SK-MEL-5 (cell line): ENCODE measurements around the gene NANS. TPM values are rescaled to one million over a fixed set of nuclear protein-coding genes. Genes with fewer than 3 reads are reported as not detected.
"Not testable (repeated sequence)": the region's sequence is repeated elsewhere in the genome, so short reads cannot be mapped to it uniquely, and the experiment has no call there.

Experiments used
- DNase-seq: peaks from one replicate; pipeline ENCODE4 v3.0.0-alpha.2; 2016; ENCODE audit warnings: low read depth, low spot score
- in situ Hi-C: cut with HindIII; loops from 2 replicates; pipeline ENCODE4 v1.10.0; 2016; ENCODE audit warnings: low sequenced_read_pairs, high pct_unique_total_duplicates, low pct_unique_long_range_greater_than_20kb
- polyA plus RNA-seq, 2 experiments: library from polyadenylated mRNA; depleted of rRNA; stranded (reverse); fragments of >200 nt; gene quantifications; 2 replicates each; pipeline ENCODE4 v1.2.3, GENCODE V29; 2015
- total RNA-seq: library from RNA; depleted of rRNA; stranded (reverse); fragments of >200 nt; shearing (Covaris generic); gene quantifications from 2 replicates; pipeline ENCODE4 v1.2.3, GENCODE V29; 2014; rRNA removed

NANS gene, protein sequence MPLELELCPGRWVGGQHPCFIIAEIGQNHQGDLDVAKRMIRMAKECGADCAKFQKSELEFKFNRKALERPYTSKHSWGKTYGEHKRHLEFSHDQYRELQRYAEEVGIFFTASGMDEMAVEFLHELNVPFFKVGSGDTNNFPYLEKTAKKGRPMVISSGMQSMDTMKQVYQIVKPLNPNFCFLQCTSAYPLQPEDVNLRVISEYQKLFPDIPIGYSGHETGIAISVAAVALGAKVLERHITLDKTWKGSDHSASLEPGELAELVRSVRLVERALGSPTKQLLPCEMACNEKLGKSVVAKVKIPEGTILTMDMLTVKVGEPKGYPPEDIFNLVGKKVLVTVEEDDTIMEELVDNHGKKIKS
- total RNA-seq = 146 and 180 TPM in 2 replicates
- 74.2 and 89.5 TPM in 2 replicates for polyA plus RNA-seq (2015; cell fraction: cytosol; rRNA removed)
- 23.9 and 25.9 TPM in 2 replicates for polyA plus RNA-seq (2015; cell fraction: nucleus; rRNA removed)

DNA sequence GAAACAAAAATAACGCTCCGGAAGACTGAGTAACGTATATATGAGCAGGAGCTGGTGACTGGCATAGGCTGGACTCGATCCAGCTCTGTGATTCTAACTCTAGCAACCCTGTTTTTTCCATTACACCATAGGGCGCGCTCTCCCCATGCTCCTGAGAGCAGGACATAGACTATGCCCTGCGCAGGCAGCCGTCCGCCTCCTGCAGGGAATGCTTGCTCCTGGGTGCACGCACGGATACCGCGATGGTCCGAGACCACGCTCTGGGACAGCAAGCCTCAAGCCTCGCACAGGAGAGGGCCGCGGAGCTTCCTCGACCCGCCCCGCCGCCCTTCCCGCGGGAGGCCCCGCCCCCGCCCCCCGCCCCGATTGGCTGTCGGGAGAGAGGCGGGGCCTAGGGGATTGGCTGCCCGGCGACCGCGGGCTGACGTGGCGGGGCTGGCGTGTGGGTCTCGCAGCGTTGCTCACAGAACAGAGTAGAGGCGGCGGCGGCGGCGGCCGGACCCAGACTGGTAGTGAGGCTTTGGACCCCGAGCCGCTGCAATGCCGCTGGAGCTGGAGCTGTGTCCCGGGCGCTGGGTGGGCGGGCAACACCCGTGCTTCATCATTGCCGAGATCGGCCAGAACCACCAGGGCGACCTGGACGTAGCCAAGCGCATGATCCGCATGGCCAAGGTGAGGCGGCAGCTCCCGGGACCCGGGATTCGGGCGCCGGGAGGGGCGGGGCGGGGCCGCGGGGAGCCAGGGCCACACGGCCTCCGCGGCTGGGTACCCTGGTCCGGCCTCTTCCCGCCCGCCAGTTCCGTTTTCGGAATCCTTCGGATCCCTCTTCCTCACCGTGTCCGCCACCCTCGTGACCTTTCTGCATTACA, at the start of gene NANS:
TSS of gene NANS (plus strand) at position 464 of the 869 bp plus-strand sequence. CDS start at position 541, 77 bp downstream.
- in situ Hi-C loops = no loop called here

DNA sequence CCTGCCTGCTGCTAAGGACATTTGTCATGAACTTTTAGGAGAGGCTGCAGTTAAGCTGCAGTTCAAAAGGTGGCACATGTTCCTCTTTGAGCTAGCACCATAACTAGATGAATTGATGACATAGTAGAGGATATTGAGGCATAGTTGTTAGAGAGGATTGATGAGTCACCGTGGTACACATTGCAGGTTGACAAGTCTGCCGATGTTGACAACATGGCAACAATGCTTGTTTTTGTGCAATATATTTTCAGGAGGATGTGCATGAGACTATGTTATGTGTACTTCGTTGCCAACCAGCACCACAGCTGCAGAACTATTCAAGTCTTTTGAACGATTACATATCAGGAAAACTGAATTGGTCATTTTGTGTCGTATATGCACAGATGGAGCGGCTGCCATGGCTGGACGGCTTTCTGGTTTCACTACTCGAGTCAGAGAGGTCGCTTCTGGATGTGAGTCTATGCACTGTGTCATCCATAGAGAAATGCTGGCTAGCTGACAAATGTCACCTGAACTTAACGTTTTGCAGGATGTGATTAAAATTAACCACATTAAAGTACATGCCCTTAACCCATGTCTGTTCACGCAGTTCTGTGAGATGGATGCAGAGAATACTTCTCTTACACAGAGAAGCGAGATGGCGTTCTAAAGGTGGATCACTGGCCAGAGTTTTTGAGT, 49.1 kb upstream of the NANS start:
- DNase-seq = peak; percentile 16
- in situ Hi-C loops = no loop called here

More for the DNA sequence above, at the start of gene NANS:
- DNase-seq = peak; percentile 92

DNA sequence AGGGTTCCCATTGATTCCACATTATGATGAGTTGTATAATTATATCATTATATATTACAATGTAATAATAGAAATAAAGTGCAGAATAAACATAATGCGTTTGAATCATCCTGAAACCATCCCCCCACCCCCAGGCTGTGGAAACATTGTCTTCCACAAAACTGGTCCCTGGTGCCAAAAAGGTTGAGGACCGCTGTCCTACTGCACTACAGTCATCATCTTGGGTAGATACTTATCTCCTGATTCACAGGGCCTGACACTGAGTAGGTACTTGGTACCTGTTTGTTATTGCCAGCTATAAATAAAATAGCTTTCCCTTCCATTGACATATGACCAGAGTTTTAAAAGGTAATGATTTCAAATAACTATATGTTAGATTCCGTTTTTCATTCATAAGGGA, 47.8 kb upstream of the NANS start:
- in situ Hi-C loops = no loop called here
- DNase-seq = no peak

DNA sequence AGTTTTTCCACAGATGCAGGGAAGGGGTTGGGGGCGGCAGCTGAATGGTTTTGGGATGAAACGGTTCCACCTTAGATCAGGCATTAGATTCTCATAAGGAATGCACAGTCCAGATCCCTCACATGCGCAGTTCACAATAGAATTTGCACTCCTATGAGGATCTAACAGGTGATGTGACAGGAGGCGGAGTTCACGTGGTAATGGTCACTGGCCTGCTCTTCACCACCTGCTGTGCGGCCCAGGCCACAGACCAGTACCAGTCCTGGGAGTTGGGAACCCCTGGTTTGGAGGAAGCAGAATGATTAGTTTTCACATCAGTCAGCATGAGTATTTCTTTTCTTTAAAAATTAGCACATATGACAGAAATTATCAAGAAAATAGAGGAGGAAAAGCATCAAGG, 47.1 kb upstream of the NANS start:
- in situ Hi-C loops = no loop called here
- DNase-seq = no peak

DNA sequence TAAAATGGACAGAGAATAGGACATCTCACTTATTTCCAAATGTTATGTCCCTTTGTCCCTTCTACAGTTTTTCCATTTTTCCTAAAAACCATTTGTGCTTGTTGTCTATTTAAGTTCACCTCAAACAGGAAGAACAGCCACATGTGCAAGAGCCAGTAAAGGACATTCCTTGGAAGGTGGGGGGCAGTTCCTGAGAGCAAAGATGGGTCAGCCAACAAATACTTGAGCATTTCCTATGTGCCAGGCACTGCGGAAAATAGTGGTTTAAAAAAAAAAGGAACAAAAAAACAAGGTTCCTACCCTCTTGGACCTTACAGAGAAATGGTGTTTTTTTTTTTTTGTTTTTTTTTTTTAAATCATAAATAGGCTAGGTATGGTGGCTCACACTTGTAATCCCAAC, 46.6 kb upstream of the NANS start:
- DNase-seq = no peak
- in situ Hi-C loops = loop anchor here (10.0 kb wide), 1 partner anchor 85 kb away; the partner anchor contains the start of gene TRMO

DNA sequence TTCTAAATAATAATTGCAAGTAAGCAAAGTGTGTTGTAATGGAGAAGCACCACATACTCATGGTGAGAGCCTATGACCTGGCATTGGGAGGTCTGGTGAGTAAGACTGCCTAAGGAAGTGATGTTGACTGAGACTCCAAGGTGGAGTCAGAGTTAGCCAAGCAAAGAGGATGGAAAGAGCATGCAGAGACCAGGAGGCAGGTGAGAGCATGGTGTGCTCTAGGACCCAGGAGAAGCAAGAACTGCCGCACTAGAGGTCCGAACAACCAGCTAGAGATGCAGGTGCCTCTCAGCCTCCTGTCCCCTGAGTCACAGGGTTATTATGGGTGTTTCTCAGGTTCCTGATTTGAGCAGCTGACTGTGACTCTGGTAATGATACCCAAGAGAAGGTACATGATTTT, 46.1 kb upstream of the NANS start:
- in situ Hi-C loops = loop anchor here (10.0 kb wide), 1 partner anchor 86 kb away; the partner anchor contains the start of gene TRMO
- peak; percentile 10 for DNase-seq

DNA sequence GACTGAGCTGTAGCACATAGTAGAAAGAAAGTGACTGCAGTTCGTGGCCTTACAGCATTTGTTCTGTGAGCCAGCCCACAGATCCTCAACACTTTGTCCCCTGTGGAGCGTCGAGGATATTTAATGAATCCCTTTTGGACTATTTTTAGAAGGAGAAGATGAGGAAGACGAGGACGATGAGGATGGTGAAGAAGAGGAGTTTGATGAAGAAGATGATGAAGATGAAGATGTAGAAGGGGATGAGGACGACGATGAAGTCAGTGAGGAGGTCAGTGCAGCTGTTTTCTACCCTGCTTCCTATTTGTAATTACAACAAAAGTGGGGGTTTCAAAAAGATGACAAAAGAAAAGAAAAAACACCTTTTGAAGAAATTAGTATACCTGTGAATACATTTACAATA, 45.4 kb upstream of the NANS start:
- in situ Hi-C loops = loop anchor here (10.0 kb wide), 1 partner anchor 86 kb away; the partner anchor contains the start of gene TRMO
- no peak for DNase-seq

DNA sequence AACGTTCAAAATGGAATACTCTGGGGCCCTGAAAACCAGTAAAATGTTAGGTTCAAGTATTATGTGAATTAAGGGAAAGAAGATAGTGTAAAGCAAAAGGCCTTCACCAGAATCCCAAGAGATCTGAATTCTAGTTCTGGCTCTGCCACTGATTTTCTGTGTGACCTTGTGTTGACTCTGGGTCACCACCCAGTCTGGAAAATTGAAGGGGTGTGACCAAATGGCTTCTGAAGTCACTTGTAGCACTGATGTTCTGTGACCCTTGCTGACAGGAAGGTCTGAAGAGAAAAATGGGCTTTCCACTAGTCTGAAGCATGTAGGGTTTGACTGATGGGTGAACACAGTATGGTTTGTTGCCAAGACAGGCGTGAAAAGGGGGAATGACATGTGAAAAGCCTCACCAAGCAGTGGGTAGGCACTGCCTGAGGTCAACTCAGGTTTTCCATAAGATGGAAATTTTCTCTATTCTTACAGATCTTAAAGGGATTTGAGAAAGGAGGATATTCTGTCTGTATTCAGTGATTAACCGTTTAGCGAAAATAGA, 40.3 kb upstream of the NANS start:
- DNase-seq = no peak
- in situ Hi-C loops = loop anchor here (10.0 kb wide), 1 partner anchor 91 kb away; the partner anchor contains the start of gene TRMO

DNA sequence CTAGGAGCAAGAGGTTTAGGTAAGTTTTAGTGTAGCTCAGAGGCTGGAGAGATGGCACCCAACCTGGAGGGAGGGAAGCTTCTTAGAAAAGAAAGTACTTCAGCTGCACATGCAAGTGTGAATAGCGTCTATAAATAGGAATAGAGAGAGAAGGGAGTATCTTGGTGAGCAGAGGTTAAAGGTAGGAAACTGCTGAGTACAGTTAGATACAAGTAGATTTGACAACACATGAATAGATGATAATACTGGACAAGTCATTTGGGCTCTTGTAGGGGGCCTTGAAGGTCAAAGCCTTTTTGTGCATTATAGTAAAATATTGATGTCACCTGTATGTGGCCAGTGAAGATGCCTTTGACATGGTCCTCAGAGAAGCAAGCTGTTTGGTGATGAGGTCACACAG, 39.2 kb upstream of the NANS start:
- DNase-seq = no peak
- in situ Hi-C loops = loop anchor here (10.0 kb wide), 1 partner anchor 93 kb away; the partner anchor contains the start of gene TRMO

DNA sequence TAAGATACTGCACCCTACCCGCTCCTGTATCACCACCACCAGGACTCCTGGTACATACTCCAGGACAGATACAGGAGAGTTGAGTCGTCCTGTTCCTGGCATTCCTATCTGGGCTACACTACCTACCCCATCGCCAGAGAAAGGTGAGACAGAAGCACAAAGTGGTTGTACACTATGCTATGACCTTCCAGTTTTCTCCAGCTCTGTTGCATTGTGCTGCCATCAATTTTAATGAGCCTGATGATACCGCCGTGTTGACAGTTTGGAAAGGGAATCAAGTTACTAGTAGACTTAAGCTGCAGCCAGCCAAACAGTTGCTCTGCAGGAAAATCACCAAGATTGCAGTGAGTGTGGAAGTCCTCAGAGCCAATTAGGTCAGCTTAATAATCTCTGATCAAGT, 38.2 kb upstream of the NANS start:
- in situ Hi-C loops = loop anchor here (10.0 kb wide), 1 partner anchor 94 kb away; the partner anchor contains the start of gene TRMO
- DNase-seq = no peak

DNA sequence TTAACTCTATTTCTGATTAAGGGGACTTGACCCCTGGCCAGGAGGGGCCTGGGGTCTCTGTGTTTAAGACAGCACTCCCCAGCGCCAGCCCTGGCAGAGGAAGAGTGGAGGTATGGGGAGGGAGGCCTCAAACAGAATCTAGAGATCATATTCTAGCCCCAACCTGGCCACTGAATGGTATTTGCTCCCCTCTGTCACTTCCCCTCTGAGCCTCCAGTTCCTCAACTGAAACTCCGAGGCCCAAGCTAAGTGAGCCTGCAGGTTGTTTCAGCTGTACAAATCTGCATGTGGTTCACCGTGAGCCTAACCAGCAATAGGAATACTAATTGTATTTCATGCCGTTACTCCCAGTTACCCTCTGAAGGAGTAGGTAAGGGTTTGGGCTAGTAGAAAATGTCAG, 37.4 kb upstream of the NANS start:
- in situ Hi-C loops = loop anchor here (10.0 kb wide), 1 partner anchor 94 kb away; the partner anchor contains the start of gene TRMO
- DNase-seq = no peak

DNA sequence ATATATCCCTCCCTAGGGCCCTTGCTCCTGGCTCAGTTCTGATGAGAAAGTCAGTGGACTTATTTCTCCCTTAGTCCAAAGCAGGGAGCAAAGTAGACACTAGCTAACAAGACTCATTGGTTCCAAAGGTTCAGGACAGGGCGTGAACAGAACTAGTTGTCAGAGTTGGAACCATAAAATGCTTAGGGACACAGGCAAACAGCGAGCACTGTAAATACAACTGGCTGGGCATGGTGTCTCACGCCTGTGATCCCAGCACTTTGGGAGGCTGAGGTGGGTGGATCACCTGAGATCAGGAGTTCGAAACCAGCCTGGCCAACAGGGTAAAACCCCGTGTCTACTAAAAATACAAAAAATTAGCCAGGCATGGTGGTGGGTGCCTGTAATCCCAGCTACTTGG, 36.7 kb upstream of the NANS start:
- not testable (repeated sequence) for DNase-seq
- in situ Hi-C loops = loop anchor here (10.0 kb wide), 1 partner anchor 95 kb away; the partner anchor contains the start of gene TRMO

DNA sequence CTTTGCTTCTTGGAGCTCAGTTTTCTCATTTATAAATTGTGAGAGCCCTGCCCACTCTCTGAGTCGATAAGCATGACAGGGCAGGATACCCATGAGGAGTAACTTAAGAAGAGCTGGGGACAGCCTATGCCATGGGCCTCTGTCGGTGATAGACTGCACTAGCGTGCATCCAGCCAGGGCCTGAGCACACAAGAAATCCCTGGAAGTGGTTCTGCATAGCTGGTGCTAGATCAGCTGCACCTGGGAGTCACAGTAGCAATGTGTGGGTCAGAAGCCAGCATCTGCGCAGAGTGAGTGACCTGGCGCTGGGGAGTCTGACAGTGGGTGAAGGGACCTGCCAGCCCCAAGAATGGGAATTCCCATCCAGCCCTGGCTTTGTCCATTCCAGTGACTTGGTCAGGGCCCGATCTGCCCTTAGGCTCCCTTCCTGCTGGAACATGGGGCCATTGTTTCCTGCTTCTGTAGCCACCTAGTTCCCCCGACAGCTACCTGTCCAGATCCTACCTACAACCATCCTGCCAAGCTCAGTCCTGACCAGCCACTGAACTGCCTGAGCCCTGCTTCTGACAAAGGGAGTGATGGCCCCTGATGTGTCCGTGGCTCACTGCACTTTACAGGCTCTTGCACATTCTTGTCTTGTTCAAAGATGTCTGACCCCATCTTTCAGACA, 35.9 kb upstream of the NANS start:
- no peak for DNase-seq

DNA sequence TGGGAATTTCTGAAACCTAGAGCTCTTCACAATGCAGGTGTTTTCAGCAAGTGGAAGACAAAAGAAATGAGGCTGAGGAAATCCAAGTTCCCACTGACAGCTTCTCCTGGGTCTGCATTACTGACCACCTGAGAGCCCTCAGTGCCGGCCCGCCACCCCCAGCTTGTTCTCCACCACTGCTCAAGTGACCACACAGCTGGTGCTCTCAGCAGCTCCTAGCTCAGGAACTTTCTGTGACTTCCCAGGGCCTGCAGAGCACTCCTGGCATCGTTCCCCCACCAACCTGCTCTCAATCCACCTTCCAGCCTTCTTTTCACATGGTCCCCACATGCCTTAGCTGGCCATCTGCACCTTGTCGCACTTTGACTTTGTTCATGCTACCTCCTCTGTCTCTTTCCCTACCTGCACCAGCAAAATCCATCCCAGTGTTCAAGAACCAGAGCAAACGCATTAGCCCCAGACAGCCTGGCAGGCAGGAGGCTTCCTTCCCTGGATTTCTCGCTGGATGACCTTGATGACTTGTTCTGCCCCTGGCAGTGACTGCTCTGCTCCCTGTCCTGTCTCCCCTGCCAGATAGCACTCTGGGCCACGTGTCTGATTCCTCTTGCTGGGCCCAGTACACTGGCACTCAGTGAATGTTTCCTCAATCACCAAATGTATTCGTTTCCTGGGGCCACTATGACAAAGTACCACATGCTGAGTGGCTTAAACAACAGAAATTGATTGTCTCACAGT, 35.1 kb upstream of the NANS start:
- in situ Hi-C loops = no loop called here
- no peak for DNase-seq

More for the DNA sequence above, 35.9 kb upstream of the NANS start:
- in situ Hi-C loops = no loop called here

DNA sequence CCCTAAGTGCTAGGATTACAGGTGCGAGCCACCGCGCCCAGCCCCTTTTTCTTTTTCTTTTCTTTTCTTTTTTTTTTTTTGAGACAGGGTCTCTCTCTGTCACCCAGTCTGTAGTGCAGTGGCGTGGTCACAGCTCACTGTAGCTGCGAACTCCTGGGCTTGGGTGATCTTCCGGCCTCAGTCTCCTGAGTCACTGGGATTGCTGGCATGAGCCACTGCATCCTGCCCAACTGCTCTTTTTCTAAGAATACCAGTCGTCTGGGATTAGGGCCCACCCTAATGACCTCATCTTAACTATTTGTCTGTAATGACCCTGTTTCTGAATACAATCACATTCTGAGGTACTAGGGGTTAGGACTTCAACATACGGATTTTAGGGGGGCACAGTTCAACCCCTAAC, 34.1 kb upstream of the NANS start:
- in situ Hi-C loops = no loop called here
- no peak for DNase-seq

DNA sequence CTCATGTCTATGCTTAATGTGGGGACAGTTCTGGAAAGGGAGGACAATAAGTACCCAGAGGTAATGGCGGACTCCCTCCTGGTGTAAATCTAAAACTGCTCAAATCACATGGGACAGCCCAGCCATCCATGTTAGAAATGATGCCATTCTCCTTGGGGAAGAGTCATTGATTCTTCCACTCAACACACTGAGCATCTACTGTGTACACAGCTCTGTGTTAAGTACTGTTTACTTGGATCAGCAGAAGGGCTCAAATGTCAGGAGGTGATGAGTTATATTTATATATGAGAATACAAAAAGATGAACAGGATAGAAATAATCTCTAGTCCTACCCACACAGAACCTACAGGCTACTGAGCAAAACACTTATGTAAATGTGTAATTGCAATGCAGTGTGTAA, 31.8 kb upstream of the NANS start:
- in situ Hi-C loops = no loop called here

More for the DNA sequence above, 31.8 kb upstream of the NANS start:
- DNase-seq = no peak
